GM12865 (cell line): Measurements from ENCODE around the gene ITSN1.
A peak's percentile ranks its signal among the peaks of the same experiment; 100 is the strongest.

Experiments used
- DNase-seq: peaks from one replicate; pipeline ENCODE4 v3.0.0; 2010; ENCODE audit warnings: low read depth
- H3K4me3 ChIP-seq: 2 replicates; pipeline ENCODE4 v1.5.1; 2011; ENCODE audit warnings: mild to moderate bottlenecking, low read depth, low read length, control low read depth
- CTCF ChIP-seq: IDR thresholded peaks from 2 replicates; pipeline ENCODE4 v1.5.1; 2011; ENCODE audit warnings: low read length, control low read depth, low read depth, inconsistent platforms; ENCODE audit not compliant: insufficient read depth; ENCODE audit errors: missing control alignments

Gene ITSN1

DNA sequence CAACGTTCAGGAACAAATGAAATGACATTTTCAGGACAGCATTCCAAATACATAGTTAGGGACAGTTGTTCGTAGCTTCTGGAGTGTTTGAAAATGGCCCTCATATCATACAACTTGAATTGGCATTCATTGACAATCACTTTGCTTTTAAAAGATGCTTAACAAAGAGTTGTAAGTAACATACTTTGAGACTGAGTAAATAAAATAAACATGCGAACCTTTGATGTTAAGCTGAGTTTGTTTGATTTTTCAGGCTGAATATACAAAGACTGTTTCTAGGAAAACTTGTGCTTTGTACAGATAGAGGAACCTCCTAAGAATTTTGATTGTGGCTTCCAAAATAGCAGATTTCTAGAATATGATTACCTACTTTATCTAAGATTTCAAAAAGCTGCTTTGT is 45.3 kb downstream of the ITSN1 start:
- no peak overlapping the region for H3K4me3 ChIP-seq
- no peak for DNase-seq
- no peak for TF ChIP-seq CTCF

GRCh38 chr21:33688353-33688752 is 46.1 kb downstream of the ITSN1 start:
- no peak for DNase-seq
- no peak overlapping the region for H3K4me3 ChIP-seq
- TF ChIP-seq CTCF: no peak

GRCh38 chr21:33690874-33691273 is 48.6 kb downstream of the ITSN1 start:
- H3K4me3 ChIP-seq: no peak overlapping the region
- no peak for TF ChIP-seq CTCF
- DNase-seq: peak; percentile 49

DNA sequence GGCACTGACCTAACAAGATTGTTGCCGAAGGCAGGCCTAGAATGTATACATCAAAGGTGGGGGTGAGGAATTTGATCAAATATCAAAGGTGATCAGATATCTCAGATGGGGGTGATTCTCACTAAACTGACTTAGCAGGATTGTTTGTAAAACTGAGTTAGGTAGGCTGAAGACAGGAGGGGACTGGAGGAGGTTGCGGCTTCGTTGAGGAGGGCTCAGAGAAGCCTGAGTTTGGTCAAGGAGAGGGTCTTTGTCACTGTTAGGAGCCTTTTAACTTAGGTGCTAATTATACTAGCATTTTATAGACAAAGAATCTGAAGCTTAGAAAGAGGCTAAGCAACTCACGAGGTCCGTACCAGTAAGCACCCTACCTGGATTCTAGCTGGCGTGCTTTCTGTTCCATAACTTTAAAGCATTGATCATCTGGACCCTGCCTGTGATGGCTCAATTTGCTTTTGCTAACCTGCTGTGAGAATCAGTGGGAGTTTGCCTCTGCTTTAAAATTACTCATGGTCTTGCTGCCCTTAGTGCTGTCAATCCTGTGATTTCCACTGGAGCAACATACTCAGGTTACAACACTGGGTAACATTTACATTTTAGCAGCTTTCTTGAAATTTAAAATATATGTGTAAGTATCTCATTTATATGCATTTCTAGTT is 49.8 kb downstream of the ITSN1 start:
- no peak for TF ChIP-seq CTCF
- H3K4me3 ChIP-seq: no peak overlapping the region
- no peak for DNase-seq

GRCh38 chr21:33695813-33696212 is 53.5 kb downstream of the ITSN1 start:
- no peak for TF ChIP-seq CTCF
- no peak for DNase-seq
- no peak overlapping the region for H3K4me3 ChIP-seq

GRCh38 chr21:33696465-33696864 is 54.2 kb downstream of the ITSN1 start:
- DNase-seq: no peak
- TF ChIP-seq CTCF: no peak
- no peak overlapping the region for H3K4me3 ChIP-seq
